Measurements from ENCODE around the gene SPATS2. TPM values are rescaled to one million over a fixed set of nuclear protein-coding genes. Genes with fewer than 3 reads are reported as not detected.

Gene SPATS2
- total RNA-seq, 8 experiments from 2014 or later = 14.9 to 39.9 (median 25.8) TPM

- in situ Hi-C loops (cut with MboI; ENCODE audit: low pct_unique_long_range_greater_than_20kb in 2 of 9, low sequenced_read_pairs in 9 of 9, unreplicated experiment in 9 of 9) = no loop called here
- no peak overlapping the region for H3K4me3 ChIP-seq
- H3K27ac ChIP-seq = no peak overlapping the region
- 83 to 100% (median 100%) methylated on average over 1 of the region's 1 CpG; no CpG with 5 or more reads in 2 of the 10 experiments for whole genome bisulfite sequencing, 10 experiments
- ATAC-seq (replicated peaks in 6 of 8) = no peak
- no peaks in the 10 kb centered on the region for H3K4me1 ChIP-seq (replicated peaks in 1 of 2)
Observed at GRCh38 chr12:49471557-49471956, 104.3 kb downstream of the SPATS2 start.

DNA sequence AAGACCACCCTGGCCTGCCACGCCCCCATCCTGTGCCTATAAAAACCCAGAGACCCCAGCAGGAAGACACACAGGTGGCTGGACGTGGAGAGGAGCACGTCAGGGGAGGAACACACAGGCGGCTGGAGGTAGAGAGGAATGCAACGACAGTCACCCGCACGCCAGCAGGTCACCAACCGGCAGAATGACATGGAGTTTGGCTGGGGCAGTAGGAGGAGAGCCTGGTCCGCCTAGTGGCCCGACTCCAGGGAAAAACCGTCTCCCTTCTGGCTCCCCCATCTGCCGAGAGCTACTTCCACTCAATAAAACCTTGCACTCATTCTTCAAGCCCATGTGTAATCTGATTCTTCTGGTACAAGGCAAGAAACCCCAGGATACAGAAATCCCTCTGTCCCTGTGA is 108.8 kb downstream of the SPATS2 start:
- in situ Hi-C loops (cut with MboI; ENCODE audit: low pct_unique_long_range_greater_than_20kb in 2 of 9, low sequenced_read_pairs in 9 of 9, unreplicated experiment in 9 of 9) = no loop called here
- WGBS, 10 experiments = 84 to 100% (median 97%) methylated on average over 1 to 9 of the region's 12 CpGs; no CpG with 5 or more reads in 4 of the 10 experiments
- H3K4me1 ChIP-seq (replicated peaks in 1 of 2) = no peaks in the 10 kb centered on the region
- H3K27ac ChIP-seq = no peak overlapping the region
- no peak overlapping the region for H3K4me3 ChIP-seq
- no peak for ATAC-seq (replicated peaks in 6 of 8)

GRCh38 chr12:49478949-49479664 is 111.8 kb downstream of the SPATS2 start:
- Histone ChIP-seq H3K27ac (no peak overlapping the region), H3K4me3 (no peak overlapping the region), H3K4me1 (replicated peaks in 1 of 2) (no peaks in the 10 kb centered on the region)
- 40 to 89% (median 67%) methylated on average over 1 to 5 of the region's 10 CpGs; no CpG with 5 or more reads in 3 of the 10 experiments for WGBS, 10 experiments
- in situ Hi-C loops (cut with MboI; ENCODE audit: low pct_unique_long_range_greater_than_20kb in 2 of 9, low sequenced_read_pairs in 9 of 9, unreplicated experiment in 9 of 9) = no loop called here
- peak in 3 of 8 experiments; percentile 24 to 66 (median 26) for ATAC-seq (replicated peaks in 6 of 8)

- Histone ChIP-seq H3K27ac (no peak overlapping the region), H3K4me1 (replicated peaks in 1 of 2) (no peaks in the 10 kb centered on the region), H3K4me3 (no peak overlapping the region)
- in situ Hi-C loops (cut with MboI; ENCODE audit: low pct_unique_long_range_greater_than_20kb in 2 of 9, low sequenced_read_pairs in 9 of 9, unreplicated experiment in 9 of 9) = no loop called here
- 72 to 100% (median 87%) methylated on average over 2 to 5 of the region's 6 CpGs; no CpG with 5 or more reads in 1 of the 10 experiments for WGBS, 10 experiments
- ATAC-seq (replicated peaks in 6 of 8) = no peak
Observed at GRCh38 chr12:49482095-49483051, 115.1 kb downstream of the SPATS2 start.

DNA sequence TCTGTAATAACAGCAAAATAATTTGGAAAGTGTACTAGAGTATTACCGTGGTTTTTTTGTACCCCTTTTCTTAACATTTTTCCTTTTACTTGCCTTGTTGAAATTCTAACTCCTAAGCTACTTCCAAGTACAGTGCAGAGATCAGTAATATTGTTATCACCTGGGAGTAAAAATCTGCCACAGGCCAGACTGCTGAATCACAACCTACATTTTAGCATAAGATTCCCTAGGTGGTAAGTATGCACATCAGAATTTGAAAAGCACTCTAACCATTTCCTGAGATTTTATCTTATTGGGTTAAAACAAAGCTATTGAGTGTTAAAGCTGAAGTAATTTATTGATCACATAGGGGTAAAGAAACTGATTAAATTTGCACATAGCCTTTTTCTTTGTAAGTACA is 116.4 kb downstream of the SPATS2 start:
- Histone ChIP-seq H3K4me3 (no peak overlapping the region), H3K4me1 (replicated peaks in 1 of 2) (no peaks in the 10 kb centered on the region), H3K27ac (no peak overlapping the region)
- ATAC-seq (replicated peaks in 6 of 8) = peak in 4 of 8 experiments; percentile 37 to 69 (median 42)
- in situ Hi-C loops (cut with MboI; ENCODE audit: low pct_unique_long_range_greater_than_20kb in 2 of 9, low sequenced_read_pairs in 9 of 9, unreplicated experiment in 9 of 9) = no loop called here
- WGBS, 10 experiments = 18 to 100% (median 65%) methylated on average over 1 of the region's 1 CpG; no CpG with 5 or more reads in 2 of the 10 experiments

- no peak overlapping the region for H3K4me3 ChIP-seq
- 80 to 100% (median 94%) methylated on average over 1 to 2 of the region's 2 CpGs; no CpG with 5 or more reads in 6 of the 10 experiments for WGBS, 10 experiments
- no peak for ATAC-seq (replicated peaks in 6 of 8)
- in situ Hi-C loops (cut with MboI; ENCODE audit: low pct_unique_long_range_greater_than_20kb in 2 of 9, low sequenced_read_pairs in 9 of 9, unreplicated experiment in 9 of 9) = no loop called here
- H3K27ac ChIP-seq = no peak overlapping the region
- peaks cover 0 to 12% of the 10 kb centered on the region in 2 donors for H3K4me1 ChIP-seq (replicated peaks in 1 of 2)
Observed at GRCh38 chr12:49487605-49488004, 120.3 kb downstream of the SPATS2 start.

DNA sequence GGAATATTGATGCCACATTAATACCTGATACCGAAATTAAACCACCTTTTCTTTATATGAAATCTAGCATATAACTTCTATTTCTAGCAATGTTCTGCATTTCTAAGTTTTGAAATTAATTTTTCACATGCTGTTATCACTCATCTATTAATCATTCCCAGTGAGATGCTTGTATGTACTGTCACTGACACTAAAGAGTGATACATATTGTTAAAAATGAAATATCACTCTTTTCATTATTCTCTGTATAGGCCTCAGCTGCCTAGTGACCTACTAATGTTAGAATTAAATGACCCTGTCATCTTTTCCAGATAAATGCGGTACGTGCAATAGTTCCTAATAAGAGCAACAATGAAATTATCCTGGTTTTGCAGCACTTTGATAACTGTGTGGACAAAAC is 121.9 kb downstream of the SPATS2 start:
- in situ Hi-C loops (cut with MboI; ENCODE audit: low pct_unique_long_range_greater_than_20kb in 2 of 9, low sequenced_read_pairs in 9 of 9, unreplicated experiment in 9 of 9) = no loop called here
- no peak overlapping the region for H3K27ac ChIP-seq
- no peak overlapping the region for H3K4me3 ChIP-seq
- H3K4me1 ChIP-seq (replicated peaks in 1 of 2) = peaks cover 0 to 12% of the 10 kb centered on the region in 2 donors
- no peak for ATAC-seq (replicated peaks in 6 of 8)
- 40 to 100% (median 100%) methylated on average over 1 to 3 of the region's 3 CpGs for WGBS, 10 experiments

DNA sequence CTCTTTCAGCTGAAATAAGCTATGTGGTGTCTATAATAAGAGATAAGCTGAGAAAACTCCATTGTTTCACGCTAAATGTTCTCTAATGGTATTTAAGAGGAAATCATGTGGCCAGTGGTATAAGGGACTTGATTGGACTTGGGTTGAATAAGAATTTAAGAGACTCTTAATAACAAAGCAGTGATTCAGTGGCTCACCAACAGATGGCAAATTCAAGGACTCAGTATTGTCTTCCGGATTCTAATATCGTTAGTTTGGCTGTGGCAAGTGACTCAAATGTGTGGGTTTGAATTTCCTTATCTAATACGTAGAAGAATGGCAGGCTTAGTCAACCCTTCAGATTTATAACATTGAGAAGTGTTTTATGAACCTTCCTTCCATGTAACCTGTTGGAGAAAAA is 122.5 kb downstream of the SPATS2 start:
- Histone ChIP-seq H3K4me3 (no peak overlapping the region), H3K27ac (no peak overlapping the region), H3K4me1 (replicated peaks in 1 of 2) (peaks cover 0 to 12% of the 10 kb centered on the region in 2 donors)
- WGBS, 10 experiments = 45 to 100% (median 81%) methylated on average over 1 to 4 of the region's 4 CpGs
- no peak for ATAC-seq (replicated peaks in 6 of 8)
- in situ Hi-C loops (cut with MboI; ENCODE audit: low pct_unique_long_range_greater_than_20kb in 2 of 9, low sequenced_read_pairs in 9 of 9, unreplicated experiment in 9 of 9) = no loop called here

GRCh38 chr12:49491823-49492222 is 124.6 kb downstream of the SPATS2 start:
- Histone ChIP-seq H3K27ac (no peak overlapping the region), H3K4me1 (replicated peaks in 1 of 2) (peaks cover 0 to 12% of the 10 kb centered on the region in 2 donors), H3K4me3 (no peak overlapping the region)
- no peak for ATAC-seq (replicated peaks in 6 of 8)
- in situ Hi-C loops (cut with MboI; ENCODE audit: low pct_unique_long_range_greater_than_20kb in 2 of 9, low sequenced_read_pairs in 9 of 9, unreplicated experiment in 9 of 9) = no loop called here
- 75 to 100% (median 100%) methylated on average over 1 of the region's 1 CpG; no CpG with 5 or more reads in 4 of the 10 experiments for WGBS, 10 experiments

- in situ Hi-C loops (cut with MboI; ENCODE audit: low pct_unique_long_range_greater_than_20kb in 2 of 9, low sequenced_read_pairs in 9 of 9, unreplicated experiment in 9 of 9) = no loop called here
- no peak overlapping the region for H3K27ac ChIP-seq
- H3K4me1 ChIP-seq (replicated peaks in 1 of 2) = peaks cover 0 to 9% of the 10 kb centered on the region in 2 donors
- WGBS, 10 experiments = 31 to 100% (median 71%) methylated on average over 1 to 2 of the region's 2 CpGs; no CpG with 5 or more reads in 1 of the 10 experiments
- no peak overlapping the region for H3K4me3 ChIP-seq
- ATAC-seq (replicated peaks in 6 of 8) = peak in 3 of 8 experiments; percentile 38 to 59 (median 58)
Observed at GRCh38 chr12:49493900-49494299, 126.6 kb downstream of the SPATS2 start.

- H3K4me3 ChIP-seq = no peak overlapping the region
- H3K27ac ChIP-seq = no peak overlapping the region
- no peaks in the 10 kb centered on the region for H3K4me1 ChIP-seq (replicated peaks in 1 of 2)
- ATAC-seq (replicated peaks in 6 of 8) = no peak
- in situ Hi-C loops (cut with MboI; ENCODE audit: low pct_unique_long_range_greater_than_20kb in 2 of 9, low sequenced_read_pairs in 9 of 9, unreplicated experiment in 9 of 9) = no loop called here
- WGBS, 10 experiments = 67 to 96% (median 86%) methylated on average over 3 to 10 of the region's 10 CpGs
Observed at GRCh38 chr12:49496417-49497360, 129.4 kb downstream of the SPATS2 start.

GRCh38 chr12:49501895-49502294 is 134.6 kb downstream of the SPATS2 start:
- no peak overlapping the region for H3K27ac ChIP-seq
- in situ Hi-C loops (cut with MboI; ENCODE audit: low pct_unique_long_range_greater_than_20kb in 2 of 9, low sequenced_read_pairs in 9 of 9, unreplicated experiment in 9 of 9) = loop anchor here in 5 of 9 experiments (10.0 to 25.0 kb wide), 2 partner anchors 137 to 140 kb away; partner anchors contain the start of gene SPATS2 (in 5 of the 5)
- 40 to 100% (median 76%) methylated on average over 1 of the region's 1 CpG; no CpG with 5 or more reads in 6 of the 10 experiments for WGBS, 10 experiments
- H3K4me3 ChIP-seq = no peak overlapping the region
- H3K4me1 ChIP-seq (replicated peaks in 1 of 2) = no peaks in the 10 kb centered on the region
- ATAC-seq (replicated peaks in 6 of 8) = no peak
